Right atrium auricular region (tissue), 2 donors: ENCODE results near the gene TMEM135. TPM values are rescaled to one million over a fixed set of nuclear protein-coding genes. Genes with fewer than 3 reads are reported as not detected.

Experiments
- DNase-seq: peaks from one replicate; pipeline ENCODE4 v3.0.0-alpha.2; 2019; ENCODE audit warnings: low spot score
- H3K27ac ChIP-seq, 2 donors: fragments of 200-600 bp; sonication (generic); 1 replicate in 1 of 2; 2 replicates in 1 of 2; pipeline ENCODE4 v1.5.1; 2016 to 2019
- H3K27me3 ChIP-seq, 2 donors: fragments of 200-600 bp; sonication (generic); one replicate each; pipeline versions ENCODE4 v1.5.1 to v1.6.0; 2017 to 2019
- H3K36me3 ChIP-seq: fragments of 200-600 bp; sonication (generic); one replicate; pipeline ENCODE4 v1.5.1; 2016
- H3K4me1 ChIP-seq, 2 donors: fragments of 200-600 bp; sonication (generic); one replicate each; pipeline versions ENCODE4 v1.5.1 to v1.6.0; 2017 to 2019
- H3K4me3 ChIP-seq, 2 donors: fragments of 200-600 bp; sonication (generic); 1 replicate in 1 of 2; 2 replicates in 1 of 2; pipeline ENCODE4 v1.5.1; 2017 to 2019; ENCODE audit warnings: mild to moderate bottlenecking in 1 of 2, moderate library complexity in 1 of 2
- H3K9me3 ChIP-seq, 2 donors: fragments of 200-600 bp; sonication (generic); one replicate each; pipeline ENCODE4 v1.5.1; 2019
- total RNA-seq, 2 donors: library from RNA; depleted of rRNA; stranded (reverse); fragments of >200 nt; gene quantifications; one replicate each; pipeline ENCODE4 v1.1.0, GENCODE V29; 2016
- TF ChIP-seq, protein P1 (sequence below), 2 donors: fragments of 200-600 bp; sonication (generic); IDR thresholded peaks; one replicate each; pipeline ENCODE4 v1.5.1; 2019; ENCODE audit warnings: antibody characterized with exemption in 2 of 2

Gene TMEM135
- total RNA-seq, 2 donors from 2014 or later: 12.2 to 13.0 TPM

DNA sequence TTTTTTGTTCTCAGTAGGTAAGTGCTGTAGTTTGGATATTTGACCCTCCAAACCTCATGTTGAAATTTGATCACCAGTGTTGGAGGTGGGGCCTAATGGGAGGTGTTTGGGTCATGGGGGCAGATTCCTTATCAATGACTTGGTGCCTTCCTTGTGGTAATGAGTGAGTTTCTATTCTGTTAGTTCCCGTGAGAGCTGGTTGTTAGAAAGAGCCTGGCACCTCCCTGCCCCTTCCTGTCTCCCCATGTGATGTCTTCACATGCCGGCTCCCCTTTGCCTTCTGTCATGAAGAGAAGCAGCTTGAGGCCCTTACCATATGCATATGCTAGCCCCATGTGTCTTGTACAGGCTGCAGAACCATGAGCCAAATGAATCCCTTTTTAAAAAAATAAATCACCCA lies 138.3 kb downstream of the TMEM135 start:
- Histone ChIP-seq H3K4me3 (no peak overlapping the region), H3K27me3 (no peaks in the 10 kb centered on the region), H3K36me3 (no peaks in the 10 kb centered on the region), H3K9me3 (peaks cover 0 to 11% of the 10 kb centered on the region in 2 donors), H3K27ac (no peak overlapping the region), H3K4me1 (peaks cover 0 to 13% of the 10 kb centered on the region in 2 donors)
- no peak for DNase-seq
- TF ChIP-seq, protein P1, sequence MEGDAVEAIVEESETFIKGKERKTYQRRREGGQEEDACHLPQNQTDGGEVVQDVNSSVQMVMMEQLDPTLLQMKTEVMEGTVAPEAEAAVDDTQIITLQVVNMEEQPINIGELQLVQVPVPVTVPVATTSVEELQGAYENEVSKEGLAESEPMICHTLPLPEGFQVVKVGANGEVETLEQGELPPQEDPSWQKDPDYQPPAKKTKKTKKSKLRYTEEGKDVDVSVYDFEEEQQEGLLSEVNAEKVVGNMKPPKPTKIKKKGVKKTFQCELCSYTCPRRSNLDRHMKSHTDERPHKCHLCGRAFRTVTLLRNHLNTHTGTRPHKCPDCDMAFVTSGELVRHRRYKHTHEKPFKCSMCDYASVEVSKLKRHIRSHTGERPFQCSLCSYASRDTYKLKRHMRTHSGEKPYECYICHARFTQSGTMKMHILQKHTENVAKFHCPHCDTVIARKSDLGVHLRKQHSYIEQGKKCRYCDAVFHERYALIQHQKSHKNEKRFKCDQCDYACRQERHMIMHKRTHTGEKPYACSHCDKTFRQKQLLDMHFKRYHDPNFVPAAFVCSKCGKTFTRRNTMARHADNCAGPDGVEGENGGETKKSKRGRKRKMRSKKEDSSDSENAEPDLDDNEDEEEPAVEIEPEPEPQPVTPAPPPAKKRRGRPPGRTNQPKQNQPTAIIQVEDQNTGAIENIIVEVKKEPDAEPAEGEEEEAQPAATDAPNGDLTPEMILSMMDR (IDR thresholded peaks at IDR 0.05): no peak

DNA sequence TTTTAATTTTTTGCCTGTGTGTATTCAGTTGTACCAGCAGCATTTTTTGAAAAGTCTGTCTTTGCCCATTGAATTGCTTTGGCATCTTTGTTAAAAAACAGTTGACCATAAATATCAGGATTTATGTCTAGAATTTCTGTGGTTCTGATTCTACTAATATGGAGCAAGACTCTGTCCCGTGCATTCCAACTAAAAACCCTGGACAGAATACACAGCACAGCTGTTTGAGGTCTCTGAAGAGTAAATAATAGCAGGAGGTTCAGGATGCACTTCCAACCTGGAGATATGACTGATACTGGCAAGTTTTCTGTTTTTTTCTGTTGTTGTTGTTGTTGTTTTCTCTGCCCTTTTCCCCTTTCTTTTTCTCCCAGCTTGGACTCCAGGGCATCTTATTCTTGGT lies 141.9 kb downstream of the TMEM135 start:
- Histone ChIP-seq H3K9me3 (peaks cover 0 to 11% of the 10 kb centered on the region in 2 donors), H3K27me3 (no peaks in the 10 kb centered on the region), H3K27ac (no peak overlapping the region), H3K4me3 (no peak overlapping the region), H3K36me3 (no peaks in the 10 kb centered on the region), H3K4me1 (no peaks in the 10 kb centered on the region)
- DNase-seq: no peak
- TF ChIP-seq, protein P1 (IDR thresholded peaks at IDR 0.05): no peak

DNA sequence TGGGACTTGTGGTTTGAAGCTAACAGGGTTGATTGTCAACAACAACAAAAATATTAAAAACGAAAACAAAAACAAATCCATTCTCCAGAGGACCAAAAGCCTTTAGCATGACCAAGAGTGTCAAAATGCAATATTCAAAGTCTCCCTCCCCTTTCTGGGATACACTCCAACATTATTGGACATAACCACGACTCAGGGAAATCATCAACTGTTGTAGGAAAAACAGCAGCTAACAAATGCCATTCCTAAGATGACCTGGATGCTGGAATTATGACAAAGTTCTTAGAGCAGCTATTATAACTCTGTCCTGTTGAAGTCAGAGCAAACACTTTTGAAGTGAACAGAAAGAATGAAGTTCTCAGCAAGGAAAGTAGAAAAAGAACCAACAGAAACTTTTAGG lies 143.0 kb downstream of the TMEM135 start:
- TF ChIP-seq, protein P1 (IDR thresholded peaks at IDR 0.05): no peak
- Histone ChIP-seq H3K27ac (no peak overlapping the region), H3K27me3 (no peaks in the 10 kb centered on the region), H3K9me3 (peaks cover 0 to 11% of the 10 kb centered on the region in 2 donors), H3K36me3 (no peaks in the 10 kb centered on the region), H3K4me3 (no peak overlapping the region), H3K4me1 (no peaks in the 10 kb centered on the region)
- DNase-seq: no peak

DNA sequence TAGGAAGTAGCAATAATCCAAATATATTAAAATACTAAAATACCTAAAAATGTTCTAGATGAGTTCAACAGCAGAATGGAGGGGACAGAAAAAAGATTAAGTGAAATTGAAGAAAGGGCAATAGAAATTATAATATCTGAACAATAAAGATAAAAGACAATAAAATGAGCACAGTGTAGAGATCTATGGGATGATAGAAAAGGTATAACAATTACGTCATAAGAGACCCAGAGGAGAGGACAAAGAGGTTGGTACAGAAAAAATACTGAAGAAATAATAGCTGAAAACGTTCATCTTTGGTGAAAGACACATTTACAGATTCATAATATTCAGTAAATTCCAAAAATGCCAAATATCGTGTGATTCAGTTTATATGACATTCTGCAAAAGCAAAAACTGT lies 143.4 kb downstream of the TMEM135 start:
- Histone ChIP-seq H3K9me3 (peaks cover 0 to 11% of the 10 kb centered on the region in 2 donors), H3K27me3 (no peaks in the 10 kb centered on the region), H3K4me3 (no peak overlapping the region), H3K27ac (no peak overlapping the region), H3K4me1 (no peaks in the 10 kb centered on the region), H3K36me3 (no peaks in the 10 kb centered on the region)
- no peak for DNase-seq
- TF ChIP-seq, protein P1 (IDR thresholded peaks at IDR 0.05): no peak

DNA sequence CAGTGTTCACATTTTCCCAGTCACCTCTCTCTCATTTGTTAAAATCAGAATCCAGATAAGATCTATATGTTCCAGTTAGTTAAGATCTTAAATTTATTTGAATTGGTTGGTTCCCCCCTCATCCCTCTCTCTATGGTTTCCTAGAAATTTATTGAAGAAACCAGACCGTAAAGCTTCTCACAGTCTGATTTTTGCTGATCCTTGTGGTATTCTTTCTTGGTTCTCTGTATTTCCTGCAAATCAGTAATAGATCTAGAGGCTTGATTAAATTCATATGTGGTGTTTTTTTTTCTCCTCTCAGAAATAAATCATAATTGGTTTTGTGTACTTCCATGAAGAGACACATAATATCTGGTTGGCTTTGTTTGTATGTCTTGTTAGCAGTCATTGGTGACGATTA lies 147.5 kb downstream of the TMEM135 start:
- no peak for DNase-seq
- H3K9me3 ChIP-seq: no peaks in the 10 kb centered on the region

DNA sequence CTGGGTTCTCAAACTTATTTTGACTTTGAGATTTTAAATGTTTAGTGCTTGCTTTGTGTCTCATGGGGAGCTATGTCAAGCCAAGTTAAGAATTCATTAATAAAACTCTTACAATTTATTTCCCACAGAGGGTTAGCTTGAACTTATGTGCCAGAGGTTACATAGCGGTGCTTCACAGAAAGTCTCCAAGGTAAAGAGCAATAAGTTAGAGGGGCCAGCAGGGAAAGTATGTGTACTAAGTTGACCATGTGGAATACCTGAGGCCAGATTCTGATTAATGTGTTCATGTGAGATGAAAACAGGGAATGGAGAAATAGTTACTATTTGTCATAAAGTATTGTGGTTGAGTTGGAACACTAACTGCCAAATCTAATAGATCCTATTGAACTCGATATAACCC lies 149.3 kb downstream of the TMEM135 start:
- H3K27me3 ChIP-seq: no peaks in the 10 kb centered on the region
- TF ChIP-seq, protein P1 (IDR thresholded peaks at IDR 0.05): no peak
- no peaks in the 10 kb centered on the region for H3K36me3 ChIP-seq
- no peak overlapping the region for H3K27ac ChIP-seq
- no peaks in the 10 kb centered on the region for H3K9me3 ChIP-seq
- no peak for DNase-seq
- no peaks in the 10 kb centered on the region for H3K4me1 ChIP-seq
- H3K4me3 ChIP-seq: no peak overlapping the region

More for the DNA sequence above, 147.5 kb downstream of the TMEM135 start:
- no peaks in the 10 kb centered on the region for H3K36me3 ChIP-seq
- H3K27ac ChIP-seq: no peak overlapping the region
- H3K4me3 ChIP-seq: no peak overlapping the region
- H3K27me3 ChIP-seq: no peaks in the 10 kb centered on the region
- TF ChIP-seq, protein P1 (IDR thresholded peaks at IDR 0.05): no peak
- no peaks in the 10 kb centered on the region for H3K4me1 ChIP-seq
